HG03045 (cell line): ENCODE results near the gene SRXN1.
"Not testable (repeated sequence)": the region's sequence is repeated elsewhere in the genome, so short reads cannot be mapped to it uniquely, and the experiment has no call there.

ENCODE experiments used
- ATAC-seq: cut with Tn5 transposase; IDR thresholded peaks from one replicate; pipeline ENCODE4 v1.9.1; 2021; ENCODE audit warnings: mild to moderate bottlenecking, moderate library complexity; ENCODE audit not compliant: unreplicated experiment

SRXN1 gene

DNA sequence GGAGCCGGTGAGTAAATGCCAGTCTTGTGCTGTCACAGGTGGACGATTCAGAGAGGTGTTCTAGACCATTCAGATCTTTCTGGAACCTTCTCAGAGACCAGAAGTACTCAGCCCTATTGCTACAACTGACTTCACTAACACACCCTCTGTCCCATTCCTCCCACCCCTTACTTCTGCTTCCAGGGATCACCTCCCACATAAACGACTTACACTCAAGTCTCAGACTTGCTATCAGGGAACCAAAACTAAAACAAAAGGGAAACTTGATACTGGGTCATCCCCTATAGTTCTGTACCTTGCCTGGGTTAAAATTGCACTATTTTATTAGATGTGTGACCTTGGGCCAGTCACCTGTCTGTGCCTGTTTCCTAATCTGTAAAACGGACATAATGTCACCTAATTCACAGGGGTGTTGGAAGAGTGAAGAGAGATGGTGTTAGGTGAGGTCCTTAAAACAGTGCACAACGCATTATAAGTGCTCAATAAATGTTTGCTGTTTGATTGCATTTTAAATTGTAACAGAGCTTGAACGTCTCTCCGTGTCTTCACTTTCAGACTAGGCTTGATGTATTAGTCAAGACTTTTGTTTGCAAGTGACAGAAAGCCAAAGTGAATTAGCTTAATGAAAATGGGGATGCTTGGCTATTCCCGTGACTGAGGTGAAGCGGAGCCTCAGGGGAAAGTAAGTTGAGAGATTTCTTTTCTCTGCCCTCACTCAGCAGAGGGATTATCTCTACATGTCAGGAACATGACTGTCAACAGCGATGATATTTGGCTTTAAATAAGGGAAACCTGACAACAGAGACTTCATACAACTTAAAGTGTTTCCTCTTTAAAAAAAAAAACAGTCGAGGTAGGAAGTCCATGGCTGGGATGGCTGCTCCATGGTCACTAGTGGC, 3.0 kb upstream of the SRXN1 start:
- no peak for ATAC-seq

- no peak for ATAC-seq
Observed at GRCh38 chr20:654417-654750, 1.4 kb upstream of the SRXN1 start.

- no peak for ATAC-seq
Observed at GRCh38 chr20:653590-654416, 803 bp upstream of the SRXN1 start.

DNA sequence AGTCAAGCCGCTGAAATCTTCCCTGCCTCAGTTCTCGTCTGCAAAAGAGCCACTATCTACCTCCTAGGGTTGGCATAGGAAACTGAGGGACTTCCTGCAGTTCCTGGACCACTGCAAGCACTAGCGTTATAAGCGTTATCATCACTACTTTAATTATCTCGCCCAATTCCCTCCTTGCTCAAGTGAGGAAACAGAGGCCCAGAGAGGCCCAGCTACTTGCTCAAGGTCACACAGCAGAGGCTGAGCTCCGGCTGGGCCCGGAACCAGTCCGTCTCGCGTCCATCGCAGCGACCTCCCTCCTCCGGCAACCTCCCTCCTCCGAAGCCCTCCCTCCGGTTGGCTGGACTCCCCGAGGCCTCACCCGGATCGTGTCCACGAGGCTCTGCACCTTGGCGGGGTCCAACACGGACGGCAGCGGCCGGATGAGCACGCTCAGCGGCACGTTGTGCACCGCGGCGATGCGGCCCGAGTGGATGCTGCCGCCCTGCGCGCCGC, 338 bp downstream of the SRXN1 start:
- no peak for ATAC-seq

GRCh38 chr20:651713-652614, 1.0 kb downstream of the SRXN1 start:
- ATAC-seq: no peak

- ATAC-seq: no peak
Observed at GRCh38 chr20:650954-651353, 2.0 kb downstream of the SRXN1 start.

DNA sequence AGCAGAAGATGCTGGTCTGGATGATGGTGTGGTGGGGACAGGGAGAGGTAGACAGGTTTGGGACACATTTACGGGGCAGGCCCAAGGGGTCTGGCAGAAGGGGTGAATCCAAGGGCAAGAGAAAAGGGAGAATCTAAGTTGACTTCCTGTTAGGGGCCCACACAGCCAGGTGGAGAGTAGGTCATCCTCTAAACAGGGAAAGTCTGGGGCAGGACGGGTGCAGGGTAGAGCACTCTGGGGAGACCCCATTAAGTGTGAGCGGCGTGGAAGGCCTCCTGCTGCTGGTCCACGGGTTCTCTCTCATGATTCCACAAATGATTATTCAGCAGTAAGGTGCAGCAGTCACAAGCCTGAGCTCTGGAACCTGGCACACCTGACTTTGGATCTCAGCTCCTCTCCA, 2.7 kb downstream of the SRXN1 start:
- no peak for ATAC-seq

GRCh38 chr20:647479-648019, 5.5 kb downstream of the SRXN1 start:
- no peak for ATAC-seq

- no peak for ATAC-seq
Observed at GRCh38 chr20:646868-647233, 6.1 kb downstream of the SRXN1 start.

- no peak for ATAC-seq
Observed at GRCh38 chr20:646107-646867, 6.7 kb downstream of the SRXN1 start.

DNA sequence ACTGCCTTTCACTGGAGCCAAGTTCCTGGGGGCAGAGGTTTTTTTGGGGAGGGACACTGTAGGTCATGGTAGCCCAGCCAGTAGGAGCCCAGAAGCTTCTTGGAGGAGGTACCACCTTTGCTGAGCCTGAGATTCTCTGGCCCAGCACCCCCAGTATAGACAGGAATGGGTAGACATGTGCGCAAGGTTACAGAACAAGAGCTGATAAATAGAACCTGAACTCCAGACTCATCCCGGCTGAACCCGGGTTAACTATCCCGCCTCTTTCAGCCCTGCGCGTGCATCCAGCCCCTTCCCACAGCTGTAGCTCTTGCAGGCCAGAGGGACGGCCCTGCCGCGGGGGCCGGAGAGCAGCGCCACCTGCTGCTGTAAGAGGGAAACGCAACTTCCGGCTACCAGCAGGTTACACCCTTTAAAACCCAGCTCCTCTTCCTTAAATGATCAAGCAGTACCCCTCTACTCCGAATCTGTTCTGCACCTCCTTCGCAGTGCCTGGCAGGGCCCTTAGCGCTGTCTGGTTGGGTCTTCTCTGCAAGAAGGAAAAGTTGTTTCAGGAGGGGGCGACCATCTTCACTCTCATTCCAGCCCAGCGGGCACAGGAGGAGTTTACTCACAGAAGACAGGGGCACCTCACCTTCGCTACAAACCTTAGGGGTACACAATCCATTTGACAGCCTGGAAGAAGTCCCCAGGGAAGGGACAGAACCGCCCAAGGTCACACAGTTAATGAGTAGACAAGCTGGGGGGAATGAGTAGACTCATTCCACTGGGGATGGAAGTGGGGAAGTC, 7.5 kb downstream of the SRXN1 start:
- peak; percentile 68 for ATAC-seq

- no peak for ATAC-seq
Observed at GRCh38 chr20:644692-645317, 8.2 kb downstream of the SRXN1 start.

GRCh38 chr20:642398-643174, 10.4 kb downstream of the SRXN1 start:
- no peak for ATAC-seq

- not testable (repeated sequence) for ATAC-seq
Observed at GRCh38 chr20:642013-642397, 11.0 kb downstream of the SRXN1 start.

GRCh38 chr20:641516-641875, 11.5 kb downstream of the SRXN1 start:
- no peak for ATAC-seq

- no peak for ATAC-seq
Observed at GRCh38 chr20:640674-641515, 12.1 kb downstream of the SRXN1 start.

DNA sequence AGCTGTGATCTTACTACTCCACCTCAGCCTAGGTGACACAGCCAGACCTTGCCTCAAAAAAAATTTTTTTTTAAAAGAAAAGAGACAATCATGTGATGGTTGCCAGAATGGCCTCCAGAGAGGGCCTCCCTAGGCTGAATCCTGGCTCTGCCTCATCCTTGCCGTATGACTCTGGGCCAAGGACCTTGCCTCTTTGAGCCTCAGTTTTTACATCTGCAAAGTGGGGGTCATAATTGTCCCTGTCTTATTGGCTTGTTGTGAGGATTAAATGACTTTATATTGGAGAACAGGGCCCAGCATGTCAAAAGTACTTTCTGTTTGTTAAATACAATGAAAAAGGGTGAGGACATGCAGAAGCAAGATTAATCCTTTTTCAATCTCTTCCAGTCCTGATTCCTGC, 14.4 kb downstream of the SRXN1 start:
- ATAC-seq: no peak
